Suprapubic skin (tissue), 3 donors: ENCODE measurements around the gene SEZ6L2.

Experiments
- POLR2A ChIP-seq, 2 donors: fragments of 450-650 bp; IDR thresholded peaks; one replicate each; pipeline ENCODE4 v1.6.1; 2017; ENCODE audit warnings: antibody characterized with exemption in 2 of 2, mild to moderate bottlenecking in 2 of 2, moderate library complexity in 2 of 2
- TF ChIP-seq, protein P1 (sequence below), 2 donors: fragments of 200-600 bp in 1 of 2; fragments of 450-650 bp in 1 of 2; sonication (generic) in 1 of 2; IDR thresholded peaks; one replicate each; pipeline ENCODE4 v1.5.1; 2016 to 2019; ENCODE audit warnings: antibody characterized with exemption in 2 of 2, mild to moderate bottlenecking in 1 of 2, moderate library complexity in 1 of 2

DNA sequence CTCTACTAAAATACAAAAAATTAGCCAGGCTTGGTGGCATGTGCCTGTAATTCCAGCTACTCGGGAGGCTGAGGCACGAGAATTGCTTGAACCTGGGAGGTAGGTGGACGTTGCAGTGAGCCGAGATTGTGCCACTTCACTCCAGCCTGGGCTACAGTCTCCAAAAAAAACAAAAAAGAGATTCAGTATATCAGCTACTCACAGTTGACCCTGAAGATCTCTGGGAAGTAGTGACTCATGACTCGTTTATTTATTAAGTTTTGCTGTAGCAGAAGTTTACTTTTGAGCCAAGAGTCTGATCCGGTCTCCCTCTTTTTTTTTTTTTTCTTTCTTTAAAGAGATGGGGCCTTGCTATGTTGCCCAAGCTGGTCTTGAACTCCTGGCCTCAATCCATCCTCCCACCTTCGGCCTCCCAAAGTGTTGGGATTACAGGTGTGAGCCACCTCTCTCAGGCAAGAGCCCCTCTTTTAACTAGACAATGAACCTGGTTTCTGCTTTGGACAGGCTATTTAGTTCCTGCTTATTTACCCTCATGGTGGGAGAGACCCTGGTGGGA is 74.7 kb downstream of the SEZ6L2 start:
- TF ChIP-seq, protein P1, sequence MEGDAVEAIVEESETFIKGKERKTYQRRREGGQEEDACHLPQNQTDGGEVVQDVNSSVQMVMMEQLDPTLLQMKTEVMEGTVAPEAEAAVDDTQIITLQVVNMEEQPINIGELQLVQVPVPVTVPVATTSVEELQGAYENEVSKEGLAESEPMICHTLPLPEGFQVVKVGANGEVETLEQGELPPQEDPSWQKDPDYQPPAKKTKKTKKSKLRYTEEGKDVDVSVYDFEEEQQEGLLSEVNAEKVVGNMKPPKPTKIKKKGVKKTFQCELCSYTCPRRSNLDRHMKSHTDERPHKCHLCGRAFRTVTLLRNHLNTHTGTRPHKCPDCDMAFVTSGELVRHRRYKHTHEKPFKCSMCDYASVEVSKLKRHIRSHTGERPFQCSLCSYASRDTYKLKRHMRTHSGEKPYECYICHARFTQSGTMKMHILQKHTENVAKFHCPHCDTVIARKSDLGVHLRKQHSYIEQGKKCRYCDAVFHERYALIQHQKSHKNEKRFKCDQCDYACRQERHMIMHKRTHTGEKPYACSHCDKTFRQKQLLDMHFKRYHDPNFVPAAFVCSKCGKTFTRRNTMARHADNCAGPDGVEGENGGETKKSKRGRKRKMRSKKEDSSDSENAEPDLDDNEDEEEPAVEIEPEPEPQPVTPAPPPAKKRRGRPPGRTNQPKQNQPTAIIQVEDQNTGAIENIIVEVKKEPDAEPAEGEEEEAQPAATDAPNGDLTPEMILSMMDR (IDR thresholded peaks at IDR 0.05), result no peak
- TF ChIP-seq POLR2A (IDR thresholded peaks at IDR 0.05), result no peak
